ENCODE data around the gene MIPOL1.
"Not testable (repeated sequence)": the region's sequence is repeated elsewhere in the genome, so short reads cannot be mapped to it uniquely, and the experiment has no call there.

The MIPOL1 gene

GRCh38 chr14:37202812-37203211 lies 5.1 kb downstream of the MIPOL1 start:
- no peak overlapping the region for H3K27ac Mint-ChIP-seq
- no peaks in the 10 kb centered on the region for H3K36me3 Mint-ChIP-seq
- ATAC-seq, result no peak
- H3K27me3 Mint-ChIP-seq, result no peaks in the 10 kb centered on the region
- peaks cover 14% of the 10 kb centered on the region for H3K9me3 Mint-ChIP-seq
- no peak overlapping the region for H3K4me3 Mint-ChIP-seq
- no peaks in the 10 kb centered on the region for H3K4me1 Mint-ChIP-seq

- no peaks in the 10 kb centered on the region for H3K36me3 Mint-ChIP-seq
- H3K27me3 Mint-ChIP-seq, result no peaks in the 10 kb centered on the region
- H3K4me1 Mint-ChIP-seq, result no peaks in the 10 kb centered on the region
- ATAC-seq, result no peak
- no peak overlapping the region for H3K4me3 Mint-ChIP-seq
- peaks cover 13% of the 10 kb centered on the region for H3K9me3 Mint-ChIP-seq
- H3K27ac Mint-ChIP-seq, result no peak overlapping the region
These were observed 5.7 kb downstream of the MIPOL1 start for GRCh38 chr14:37203423-37203822.

GRCh38 chr14:37205623-37206605 lies 8.2 kb downstream of the MIPOL1 start:
- H3K27me3 Mint-ChIP-seq, H3K27ac Mint-ChIP-seq, H3K36me3 Mint-ChIP-seq, H3K4me1 Mint-ChIP-seq, H3K4me3 Mint-ChIP-seq, ATAC-seq: not testable (repeated sequence)
- H3K9me3 Mint-ChIP-seq, result peaks cover 13% of the 10 kb centered on the region

GRCh38 chr14:37209617-37210016 lies 11.9 kb downstream of the MIPOL1 start:
- not testable (repeated sequence) for H3K27ac Mint-ChIP-seq, H3K4me3 Mint-ChIP-seq, H3K36me3 Mint-ChIP-seq, H3K27me3 Mint-ChIP-seq, H3K4me1 Mint-ChIP-seq, ATAC-seq, H3K9me3 Mint-ChIP-seq

- Mint-ChIP-seq H3K36me3 (no peaks in the 10 kb centered on the region), H3K4me3 (no peak overlapping the region), H3K4me1 (no peaks in the 10 kb centered on the region), H3K27ac (no peak overlapping the region), H3K27me3 (no peaks in the 10 kb centered on the region), H3K9me3 (peaks cover 8% of the 10 kb centered on the region)
- no peak for ATAC-seq
These were observed 12.7 kb downstream of the MIPOL1 start for GRCh38 chr14:37210448-37210847.

GRCh38 chr14:37213016-37213415 lies 15.3 kb downstream of the MIPOL1 start:
- Mint-ChIP-seq H3K36me3 (no peaks in the 10 kb centered on the region), H3K27ac (no peak overlapping the region), H3K4me1 (no peaks in the 10 kb centered on the region), H3K9me3 (peaks cover 4% of the 10 kb centered on the region), H3K27me3 (no peaks in the 10 kb centered on the region), H3K4me3 (no peak overlapping the region)
- no peak for ATAC-seq

GRCh38 chr14:37215345-37215744 lies 17.6 kb downstream of the MIPOL1 start:
- ATAC-seq, result no peak
- peaks cover 4% of the 10 kb centered on the region for H3K9me3 Mint-ChIP-seq
- no peak overlapping the region for H3K27ac Mint-ChIP-seq
- no peaks in the 10 kb centered on the region for H3K4me1 Mint-ChIP-seq
- no peaks in the 10 kb centered on the region for H3K36me3 Mint-ChIP-seq
- H3K4me3 Mint-ChIP-seq, result no peak overlapping the region
- H3K27me3 Mint-ChIP-seq, result no peaks in the 10 kb centered on the region

GRCh38 chr14:37221073-37221472 lies 23.3 kb downstream of the MIPOL1 start:
- H3K36me3 Mint-ChIP-seq, result no peaks in the 10 kb centered on the region
- no peaks in the 10 kb centered on the region for H3K27me3 Mint-ChIP-seq
- H3K4me3 Mint-ChIP-seq, result no peak overlapping the region
- H3K4me1 Mint-ChIP-seq, result no peaks in the 10 kb centered on the region
- no peak for ATAC-seq
- peaks cover 8% of the 10 kb centered on the region for H3K9me3 Mint-ChIP-seq
- H3K27ac Mint-ChIP-seq, result no peak overlapping the region

- no peaks in the 10 kb centered on the region for H3K4me1 Mint-ChIP-seq
- peaks cover 10% of the 10 kb centered on the region for H3K9me3 Mint-ChIP-seq
- no peak overlapping the region for H3K27ac Mint-ChIP-seq
- no peaks in the 10 kb centered on the region for H3K36me3 Mint-ChIP-seq
- no peak for ATAC-seq
- H3K4me3 Mint-ChIP-seq, result no peak overlapping the region
- H3K27me3 Mint-ChIP-seq, result no peaks in the 10 kb centered on the region
These were observed 26.3 kb downstream of the MIPOL1 start for GRCh38 chr14:37223947-37224474.

GRCh38 chr14:37225668-37226067 lies 27.9 kb downstream of the MIPOL1 start:
- H3K4me1 Mint-ChIP-seq, H3K36me3 Mint-ChIP-seq, H3K4me3 Mint-ChIP-seq: not testable (repeated sequence)

GRCh38 chr14:37230551-37231194 lies 32.9 kb downstream of the MIPOL1 start:
- H3K4me3 Mint-ChIP-seq, result no peak overlapping the region
- no peaks in the 10 kb centered on the region for H3K27me3 Mint-ChIP-seq
- no peak for ATAC-seq

More at GRCh38 chr14:37225668-37226067, 27.9 kb downstream of the MIPOL1 start:
- ATAC-seq, H3K27me3 Mint-ChIP-seq, H3K9me3 Mint-ChIP-seq, H3K27ac Mint-ChIP-seq: not testable (repeated sequence)

GRCh38 chr14:37232907-37233481 lies 35.3 kb downstream of the MIPOL1 start:
- H3K36me3 Mint-ChIP-seq, result no peaks in the 10 kb centered on the region

More at GRCh38 chr14:37230551-37231194, 32.9 kb downstream of the MIPOL1 start:
- H3K4me1 Mint-ChIP-seq, result no peaks in the 10 kb centered on the region
- no peak overlapping the region for H3K27ac Mint-ChIP-seq
- no peaks in the 10 kb centered on the region for H3K36me3 Mint-ChIP-seq
- H3K9me3 Mint-ChIP-seq, result peaks cover 6% of the 10 kb centered on the region

GRCh38 chr14:37234222-37234621 lies 36.5 kb downstream of the MIPOL1 start:
- Mint-ChIP-seq H3K4me3 (no peak overlapping the region), H3K27me3 (no peaks in the 10 kb centered on the region), H3K27ac (no peak overlapping the region), H3K9me3 (no peaks in the 10 kb centered on the region), H3K36me3 (no peaks in the 10 kb centered on the region), H3K4me1 (no peaks in the 10 kb centered on the region)
- no peak for ATAC-seq

More at GRCh38 chr14:37232907-37233481, 35.3 kb downstream of the MIPOL1 start:
- Mint-ChIP-seq H3K4me3 (no peak overlapping the region), H3K9me3 (no peaks in the 10 kb centered on the region), H3K4me1 (no peaks in the 10 kb centered on the region), H3K27me3 (no peaks in the 10 kb centered on the region), H3K27ac (no peak overlapping the region)
- no peak for ATAC-seq

- not testable (repeated sequence) for H3K27ac Mint-ChIP-seq, ATAC-seq, H3K27me3 Mint-ChIP-seq, H3K36me3 Mint-ChIP-seq, H3K4me3 Mint-ChIP-seq, H3K9me3 Mint-ChIP-seq, H3K4me1 Mint-ChIP-seq
These were observed 38.3 kb downstream of the MIPOL1 start for GRCh38 chr14:37236044-37236443.

- H3K36me3 Mint-ChIP-seq, result no peaks in the 10 kb centered on the region
- H3K9me3 Mint-ChIP-seq, result no peaks in the 10 kb centered on the region
- no peaks in the 10 kb centered on the region for H3K27me3 Mint-ChIP-seq
- peak; percentile 20 for ATAC-seq
- H3K4me3 Mint-ChIP-seq, result no peak overlapping the region
- no peak overlapping the region for H3K27ac Mint-ChIP-seq
- no peaks in the 10 kb centered on the region for H3K4me1 Mint-ChIP-seq
These were observed 39.4 kb downstream of the MIPOL1 start for GRCh38 chr14:37237094-37237493.

Data from stimulated activated memory B cell treated with anti-CD40 and anti-IgM and Interleukin-4, amounts not matched to agents 10 μg/mL and 1 μg/mL and 100 μg/mL, for 72 hours (primary cell).